Effector memory CD8-positive, alpha-beta T cell (primary cell): ENCODE data around the gene GAS2.

Source experiments
- ATAC-seq: fragments of 150-1000 bp; cut with Tn5 transposase; replicated peaks from 2 replicates; pipeline ENCODE4 v1.10.0; 2021; ENCODE audit warnings: mild to moderate bottlenecking, moderate library complexity
- DNase-seq, 3 experiments: peaks; one replicate each; pipeline ENCODE4 v3.0.0; 2021
- H3K27ac Mint-ChIP-seq, 2 donors: one replicate each; pipeline ENCODE4 v1.8.0; 2022; ENCODE audit warnings: mild to moderate bottlenecking in 2 of 2, mixed read lengths in 2 of 2, moderate library complexity in 2 of 2
- H3K27me3 Mint-ChIP-seq, 2 donors: one replicate each; pipeline ENCODE4 v1.8.0; 2022; ENCODE audit warnings: mixed read lengths in 2 of 2
- H3K36me3 Mint-ChIP-seq: one replicate; pipeline ENCODE4 v1.8.0; 2022; ENCODE audit warnings: mild to moderate bottlenecking, moderate library complexity, mixed read lengths; ENCODE audit not compliant: insufficient read depth
- H3K4me1 Mint-ChIP-seq, 2 donors: one replicate each; pipeline ENCODE4 v1.8.0; 2022; ENCODE audit warnings: low read depth in 2 of 2, mixed read lengths in 2 of 2
- H3K4me3 Mint-ChIP-seq, 2 donors: one replicate each; pipeline ENCODE4 v1.8.0; 2022; ENCODE audit warnings: mild to moderate bottlenecking in 2 of 2, mixed read lengths in 2 of 2, moderate library complexity in 2 of 2
- H3K9me3 Mint-ChIP-seq, 2 donors: one replicate each; pipeline ENCODE4 v1.8.0; 2022; ENCODE audit warnings: mixed read lengths in 2 of 2

GAS2 gene

GRCh38 chr11:22797047-22797446 lies 130.6 kb downstream of the GAS2 start:
- ATAC-seq (no peak), DNase-seq (no peak)
- Mint-ChIP-seq H3K4me1 (no peaks in the 10 kb centered on the region), H3K9me3 (no peaks in the 10 kb centered on the region), H3K36me3 (no peaks in the 10 kb centered on the region), H3K27ac (no peak overlapping the region), H3K4me3 (no peak overlapping the region), H3K27me3 (peaks cover 0 to 18% of the 10 kb centered on the region in 2 donors)

- no peak for ATAC-seq
- DNase-seq = no peak
- no peaks in the 10 kb centered on the region for H3K9me3 Mint-ChIP-seq
- peaks cover 0 to 18% of the 10 kb centered on the region in 2 donors for H3K27me3 Mint-ChIP-seq
- no peaks in the 10 kb centered on the region for H3K36me3 Mint-ChIP-seq
- no peaks in the 10 kb centered on the region for H3K4me1 Mint-ChIP-seq
- no peak overlapping the region for H3K4me3 Mint-ChIP-seq
- no peak overlapping the region for H3K27ac Mint-ChIP-seq
Measured at GRCh38 chr11:22798901-22799300, 132.5 kb downstream of the GAS2 start.

GRCh38 chr11:22800482-22800881 lies 134.1 kb downstream of the GAS2 start:
- ATAC-seq = no peak
- no peak overlapping the region for H3K4me3 Mint-ChIP-seq
- H3K27me3 Mint-ChIP-seq = peaks cover 0 to 18% of the 10 kb centered on the region in 2 donors
- no peaks in the 10 kb centered on the region for H3K4me1 Mint-ChIP-seq
- no peaks in the 10 kb centered on the region for H3K9me3 Mint-ChIP-seq
- no peak overlapping the region for H3K27ac Mint-ChIP-seq
- no peak for DNase-seq
- no peaks in the 10 kb centered on the region for H3K36me3 Mint-ChIP-seq

GRCh38 chr11:22802861-22803260 lies 136.4 kb downstream of the GAS2 start:
- no peaks in the 10 kb centered on the region for H3K4me1 Mint-ChIP-seq
- H3K4me3 Mint-ChIP-seq = no peak overlapping the region
- no peak for ATAC-seq
- DNase-seq = no peak
- H3K27me3 Mint-ChIP-seq = peaks cover 0 to 18% of the 10 kb centered on the region in 2 donors
- H3K27ac Mint-ChIP-seq = no peak overlapping the region
- no peaks in the 10 kb centered on the region for H3K9me3 Mint-ChIP-seq
- H3K36me3 Mint-ChIP-seq = no peaks in the 10 kb centered on the region

- Mint-ChIP-seq H3K27ac (no peak overlapping the region), H3K4me1 (no peaks in the 10 kb centered on the region), H3K4me3 (no peak overlapping the region), H3K27me3 (no peaks in the 10 kb centered on the region), H3K9me3 (peaks cover 0 to 7% of the 10 kb centered on the region in 2 donors), H3K36me3 (no peaks in the 10 kb centered on the region)
- ATAC-seq (no peak), DNase-seq (no peak)
Measured at GRCh38 chr11:22807391-22807790, 141.0 kb downstream of the GAS2 start.

- no peak for ATAC-seq
Measured at GRCh38 chr11:22807855-22808570, 141.6 kb downstream of the GAS2 start.

GRCh38 chr11:22808571-22809197 lies 142.3 kb downstream of the GAS2 start:
- no peak overlapping the region for H3K27ac Mint-ChIP-seq
- no peak for DNase-seq
- ATAC-seq = no peak
- no peak overlapping the region for H3K4me3 Mint-ChIP-seq
- no peaks in the 10 kb centered on the region for H3K27me3 Mint-ChIP-seq
- no peaks in the 10 kb centered on the region for H3K36me3 Mint-ChIP-seq
- H3K9me3 Mint-ChIP-seq = peaks cover 0 to 7% of the 10 kb centered on the region in 2 donors
- no peaks in the 10 kb centered on the region for H3K4me1 Mint-ChIP-seq

More at GRCh38 chr11:22807855-22808570, 141.6 kb downstream of the GAS2 start:
- no peaks in the 10 kb centered on the region for H3K4me1 Mint-ChIP-seq
- DNase-seq = no peak
- no peak overlapping the region for H3K27ac Mint-ChIP-seq
- no peak overlapping the region for H3K4me3 Mint-ChIP-seq
- no peaks in the 10 kb centered on the region for H3K36me3 Mint-ChIP-seq
- H3K9me3 Mint-ChIP-seq = peaks cover 0 to 7% of the 10 kb centered on the region in 2 donors
- H3K27me3 Mint-ChIP-seq = no peaks in the 10 kb centered on the region

GRCh38 chr11:22809893-22810292 lies 143.5 kb downstream of the GAS2 start:
- no peak overlapping the region for H3K4me3 Mint-ChIP-seq
- H3K4me1 Mint-ChIP-seq = no peaks in the 10 kb centered on the region
- DNase-seq = no peak
- H3K27ac Mint-ChIP-seq = no peak overlapping the region
- no peaks in the 10 kb centered on the region for H3K27me3 Mint-ChIP-seq
- ATAC-seq = no peak
- H3K36me3 Mint-ChIP-seq = no peaks in the 10 kb centered on the region
- peaks cover 0 to 7% of the 10 kb centered on the region in 2 donors for H3K9me3 Mint-ChIP-seq

- Mint-ChIP-seq H3K9me3 (no peaks in the 10 kb centered on the region), H3K27ac (no peak overlapping the region), H3K4me1 (peaks cover 0 to 3% of the 10 kb centered on the region in 2 donors), H3K36me3 (peaks cover 67% of the 10 kb centered on the region), H3K27me3 (no peaks in the 10 kb centered on the region), H3K4me3 (no peak overlapping the region)
- DNase-seq (no peak), ATAC-seq (no peak)
Measured at GRCh38 chr11:22822203-22822602, 155.8 kb downstream of the GAS2 start.

- Mint-ChIP-seq H3K4me3 (peak overlapping the region; percentile 88 to 94), H3K36me3 (peaks cover 32% of the 10 kb centered on the region), H3K27me3 (no peaks in the 10 kb centered on the region), H3K27ac (peak overlapping the region in 1 of 2 donors; percentile 86), H3K9me3 (no peaks in the 10 kb centered on the region), H3K4me1 (peaks cover 12 to 13% of the 10 kb centered on the region in 2 donors)
- ATAC-seq (no peak), DNase-seq (no peak)
Measured at GRCh38 chr11:22828373-22828772, 162.0 kb downstream of the GAS2 start.

GRCh38 chr11:22829231-22830081 lies 163.0 kb downstream of the GAS2 start, which contains the start of gene SVIP:
SVIP (minus strand) TSS chr11:22829801; CDS start chr11:22829748, 53 bp downstream.
- DNase-seq = peak; percentile 88 to 91 (median 90)
- Mint-ChIP-seq H3K36me3 (peaks cover 24% of the 10 kb centered on the region), H3K27ac (peak within 1 kb of the TSS; percentile 86 to 91), H3K9me3 (no peaks in the 10 kb centered on the region), H3K4me3 (peak within 1 kb of the TSS; percentile 88 to 94), H3K4me1 (peaks cover 10 to 12% of the 10 kb centered on the region in 2 donors), H3K27me3 (no peaks in the 10 kb centered on the region)
- peak; percentile 86 for ATAC-seq

GRCh38 chr11:22830082-22830414 lies 163.6 kb downstream of the GAS2 start:
- Mint-ChIP-seq H3K4me3 (peak overlapping the region; percentile 88 to 94), H3K27ac (peak overlapping the region; percentile 86 to 91), H3K36me3 (peaks cover 20% of the 10 kb centered on the region), H3K4me1 (peaks cover 10 to 12% of the 10 kb centered on the region in 2 donors), H3K27me3 (no peaks in the 10 kb centered on the region), H3K9me3 (no peaks in the 10 kb centered on the region)
- ATAC-seq (no peak), DNase-seq (no peak)

GRCh38 chr11:22832315-22833015 lies 166.1 kb downstream of the GAS2 start:
- no peaks in the 10 kb centered on the region for H3K9me3 Mint-ChIP-seq
- peaks cover 10% of the 10 kb centered on the region for H3K36me3 Mint-ChIP-seq
- no peak overlapping the region for H3K4me3 Mint-ChIP-seq
- peaks cover 10 to 12% of the 10 kb centered on the region in 2 donors for H3K4me1 Mint-ChIP-seq
- no peaks in the 10 kb centered on the region for H3K27me3 Mint-ChIP-seq
- H3K27ac Mint-ChIP-seq = no peak overlapping the region
- no peak for DNase-seq
- ATAC-seq = no peak
